Activated CD8-positive, alpha-beta memory T cell treated with anti-CD3 and anti-CD28 coated beads for 48 hours (primary cell): ENCODE data around the gene PRUNE2.

Source experiments
- DNase-seq, 3 experiments: peaks; one replicate each; pipeline ENCODE4 v3.0.0-alpha.2; 2020; ENCODE audit warnings: low read depth in 2 of 3, low spot score in 2 of 3

PRUNE2 gene

GRCh38 chr9:76630916-76631315 lies 275.0 kb downstream of the PRUNE2 start:
- DNase-seq: no peak

DNA sequence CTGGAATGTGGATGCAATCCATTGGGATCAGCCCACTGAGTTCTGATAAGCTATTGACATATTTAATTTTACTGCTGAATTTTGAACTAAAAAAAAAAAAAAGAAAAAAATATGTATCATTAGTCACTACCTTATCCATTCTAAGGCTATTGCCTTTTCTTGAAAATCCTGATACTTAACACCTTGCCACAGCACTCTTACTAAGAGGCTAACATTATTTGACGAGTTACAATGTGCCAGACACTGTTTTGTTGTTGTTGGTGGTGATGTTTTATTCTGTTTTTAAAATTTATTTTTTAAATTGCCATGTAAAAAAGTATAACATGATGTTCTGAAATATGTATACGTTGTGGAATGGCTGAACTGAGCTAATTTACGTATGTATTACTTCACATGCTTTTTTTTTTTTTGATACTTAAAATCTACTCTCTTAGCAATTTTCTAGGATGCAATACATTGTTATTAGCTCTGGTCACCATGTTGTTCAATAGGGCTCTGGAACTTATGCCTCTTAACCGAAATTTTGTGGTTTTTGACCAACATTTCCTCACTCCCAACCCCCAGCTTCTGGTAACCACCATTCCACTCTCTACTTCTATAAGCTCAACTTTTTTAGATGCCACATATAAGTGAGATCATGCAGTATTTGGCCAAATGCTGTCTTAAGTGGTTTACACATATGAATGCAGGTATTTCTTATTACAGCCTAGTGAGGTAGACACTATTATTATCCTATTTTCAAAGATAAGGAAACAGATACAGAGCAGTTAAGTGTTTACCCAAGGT lies 276.5 kb downstream of the PRUNE2 start:
- no peak for DNase-seq

GRCh38 chr9:76628155-76628554 lies 277.8 kb downstream of the PRUNE2 start:
- DNase-seq: no peak

- DNase-seq: no peak
Measured at GRCh38 chr9:76626980-76627379, 278.9 kb downstream of the PRUNE2 start.

GRCh38 chr9:76626141-76626540 lies 279.8 kb downstream of the PRUNE2 start:
- no peak for DNase-seq

DNA sequence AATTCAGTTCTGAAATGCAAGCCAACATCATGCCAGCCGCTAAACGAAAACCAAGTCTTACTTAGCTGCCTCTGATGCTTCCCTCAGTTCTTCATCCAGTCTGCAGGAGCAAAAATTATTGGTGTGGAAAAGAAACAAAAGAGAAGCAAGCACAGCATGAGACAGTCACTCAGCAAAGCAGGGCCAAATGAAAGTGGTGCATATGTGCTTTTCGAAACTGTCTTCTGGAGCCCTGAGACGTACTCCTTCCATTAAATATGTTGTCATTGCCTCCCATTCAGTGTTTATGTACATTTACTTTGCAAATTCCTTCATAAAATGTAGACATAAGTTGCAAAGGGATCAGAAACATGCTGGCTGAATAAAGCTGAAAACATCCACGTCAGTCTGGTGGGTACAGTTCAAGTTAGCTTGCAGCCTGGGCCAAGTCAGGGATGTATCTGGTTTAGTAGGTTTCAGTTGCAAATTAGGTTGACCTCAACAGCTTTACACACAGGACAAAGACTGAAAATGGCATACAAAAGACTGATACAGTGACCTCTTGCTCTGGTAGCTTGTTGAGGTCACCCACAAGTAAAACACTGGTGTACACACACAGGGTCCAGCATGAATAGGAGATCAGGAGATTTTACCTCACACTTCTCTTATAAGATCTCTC lies 281.4 kb downstream of the PRUNE2 start:
- DNase-seq: no peak

GRCh38 chr9:76620996-76621395 lies 284.9 kb downstream of the PRUNE2 start:
- DNase-seq: no peak

- DNase-seq: no peak
Measured at GRCh38 chr9:76620581-76620980, 285.3 kb downstream of the PRUNE2 start.

DNA sequence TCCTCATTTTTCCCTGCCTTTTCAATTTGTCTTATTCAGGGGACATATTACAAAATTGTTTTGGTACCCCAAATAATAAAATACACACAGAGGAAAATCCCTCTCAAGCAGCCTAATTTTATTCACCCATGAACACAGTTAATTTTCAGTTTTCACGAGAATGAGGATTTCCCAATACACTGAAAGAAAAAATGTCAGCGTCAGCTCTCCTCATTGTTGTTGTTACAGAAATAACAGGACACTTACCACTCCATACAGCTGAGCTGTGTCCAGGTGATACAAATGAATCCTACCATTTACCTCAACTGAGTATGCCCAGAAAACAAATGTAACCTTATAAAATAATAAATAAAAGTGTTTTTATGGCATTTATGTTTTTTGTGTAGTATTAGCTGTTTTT lies 286.3 kb downstream of the PRUNE2 start:
- no peak for DNase-seq

- DNase-seq: no peak
Measured at GRCh38 chr9:76619197-76619596, 286.7 kb downstream of the PRUNE2 start.

DNA sequence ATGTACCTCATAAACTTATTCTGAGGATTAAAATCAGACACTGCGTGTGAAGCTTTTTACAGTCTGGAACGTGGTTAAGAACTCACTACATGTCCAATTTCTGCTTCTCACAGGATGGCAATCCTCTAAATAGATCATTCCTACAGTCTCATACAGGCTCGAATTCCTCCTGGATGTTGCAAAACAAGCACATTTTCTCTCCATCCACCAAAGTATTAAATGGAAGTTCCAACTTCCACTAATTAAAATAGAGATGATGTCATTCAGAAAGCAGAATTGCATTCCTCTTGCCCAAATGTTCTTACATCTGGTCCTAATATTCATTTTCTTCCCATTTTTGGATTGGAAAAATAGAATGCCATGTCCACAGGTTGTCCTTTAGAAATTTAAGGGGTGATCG lies 287.2 kb downstream of the PRUNE2 start:
- no peak for DNase-seq

DNA sequence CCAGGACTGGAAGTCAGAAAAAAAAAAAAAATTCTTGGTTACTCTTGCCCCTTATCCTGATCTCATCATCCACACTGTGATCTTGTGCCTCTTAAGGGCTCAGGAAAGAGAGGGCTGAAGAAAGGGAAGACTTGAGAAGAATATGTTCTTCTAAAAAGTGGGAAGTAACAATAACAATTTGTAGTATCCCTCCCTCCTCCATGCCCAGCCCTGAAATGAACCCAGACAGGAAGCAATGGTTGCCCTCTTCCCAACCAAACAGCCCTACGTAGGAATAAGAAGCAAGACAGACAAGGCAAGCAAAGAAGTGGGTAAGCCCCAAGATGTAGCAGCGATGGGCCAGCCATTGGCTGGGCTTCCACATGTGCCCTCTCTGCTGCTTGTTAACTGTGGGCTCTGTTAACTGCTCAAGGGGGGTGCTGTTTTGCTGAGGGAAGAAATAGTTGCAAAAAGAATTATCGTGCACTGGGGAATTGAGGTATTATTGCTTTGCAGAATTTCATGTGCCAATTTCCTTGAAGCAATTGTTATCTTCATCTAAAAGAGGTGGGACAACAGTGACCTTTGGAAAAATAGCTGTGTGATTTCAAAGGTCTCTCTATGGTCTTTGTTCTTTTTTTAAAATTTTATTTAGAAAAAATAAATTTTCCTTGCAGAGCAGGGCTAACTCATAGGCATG lies 288.3 kb downstream of the PRUNE2 start:
- no peak for DNase-seq

GRCh38 chr9:76616780-76617179 lies 289.1 kb downstream of the PRUNE2 start:
- no peak for DNase-seq

DNA sequence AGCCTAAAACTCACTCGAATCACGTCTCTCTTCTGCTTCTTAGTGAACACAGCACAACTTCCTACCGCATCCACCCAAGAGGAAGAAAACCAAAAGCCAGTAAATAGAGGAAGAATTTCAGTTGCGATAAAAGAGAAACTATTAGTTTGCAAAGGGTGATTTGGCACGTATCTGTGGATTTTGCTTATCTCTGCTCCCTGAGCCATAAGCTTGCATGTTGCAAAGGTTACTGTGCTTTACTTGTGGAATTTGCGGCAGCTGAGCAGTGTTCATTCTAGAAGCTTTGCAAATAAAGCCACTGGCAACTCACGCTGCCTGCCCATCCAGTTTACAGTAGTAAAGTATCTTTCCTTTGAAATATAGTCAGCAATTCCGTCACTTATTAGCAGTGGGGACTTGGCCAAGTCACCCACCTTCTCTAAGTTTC lies 290.7 kb downstream of the PRUNE2 start:
- DNase-seq: no peak

DNA sequence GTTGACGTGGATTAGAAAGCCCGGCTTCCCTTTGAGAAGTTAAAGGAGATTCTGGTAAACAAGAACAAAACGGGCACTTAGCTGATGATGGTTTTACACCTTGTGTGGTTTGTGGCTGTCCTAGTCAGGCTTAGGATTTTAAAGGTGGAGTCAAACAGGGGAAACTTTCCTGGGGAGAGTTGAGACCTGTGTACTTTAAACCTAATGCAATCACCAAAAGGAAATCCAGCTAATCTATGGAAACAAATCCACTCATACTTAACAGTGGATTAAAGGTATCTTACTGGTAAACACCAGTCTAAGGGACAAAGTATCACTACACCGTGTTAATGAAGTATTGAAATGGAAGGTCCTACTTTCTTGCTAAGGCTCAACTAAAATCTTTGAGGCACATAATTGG lies 291.9 kb downstream of the PRUNE2 start:
- no peak for DNase-seq

DNA sequence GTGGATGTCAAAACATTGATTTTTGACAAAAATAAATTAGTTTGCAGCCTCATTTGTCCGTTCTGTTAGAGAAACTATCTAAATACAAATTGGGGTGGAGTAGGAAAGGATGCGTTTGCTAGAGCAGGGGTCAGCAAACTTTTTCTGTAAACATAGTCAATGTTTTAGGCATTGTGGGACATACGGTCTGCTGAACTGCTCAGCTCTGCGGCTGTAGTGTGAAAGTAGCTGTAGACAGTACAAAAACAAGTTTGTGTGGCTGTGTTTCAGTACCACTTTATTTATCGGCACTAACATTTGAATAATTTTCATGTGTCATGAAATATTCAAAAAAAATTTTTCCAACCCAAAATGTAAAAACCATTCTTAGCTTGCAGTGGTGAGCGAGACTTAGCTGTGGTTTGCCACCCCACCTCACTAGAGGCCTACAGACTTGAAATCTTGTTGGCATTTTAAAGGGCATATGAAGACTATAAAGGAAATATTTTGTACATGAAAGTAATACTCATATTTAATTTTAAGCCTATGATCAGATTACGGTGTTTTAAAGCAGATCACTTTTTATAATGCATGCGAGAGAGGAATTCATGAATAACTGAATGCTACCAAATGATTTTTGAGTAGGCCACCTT lies 292.6 kb downstream of the PRUNE2 start:
- DNase-seq: no peak

DNA sequence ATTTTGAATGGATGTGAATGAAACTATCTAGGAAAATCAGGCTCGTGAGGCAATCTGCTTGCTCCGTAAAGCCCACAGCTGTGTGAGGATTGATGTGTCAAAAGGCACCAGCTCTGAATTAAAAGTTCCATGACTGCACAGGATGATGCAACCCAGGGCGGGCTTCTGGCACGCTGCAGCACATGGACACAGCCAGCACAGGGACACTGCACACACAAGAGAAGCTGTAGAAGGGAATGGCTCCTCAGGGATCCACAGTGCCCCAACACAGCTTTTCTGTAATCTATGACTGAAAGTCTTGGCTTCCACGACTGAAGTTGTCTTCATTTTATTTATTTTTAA lies 295.9 kb downstream of the PRUNE2 start:
- no peak for DNase-seq

GRCh38 chr9:76609285-76610010 lies 296.5 kb downstream of the PRUNE2 start:
- no peak for DNase-seq

DNA sequence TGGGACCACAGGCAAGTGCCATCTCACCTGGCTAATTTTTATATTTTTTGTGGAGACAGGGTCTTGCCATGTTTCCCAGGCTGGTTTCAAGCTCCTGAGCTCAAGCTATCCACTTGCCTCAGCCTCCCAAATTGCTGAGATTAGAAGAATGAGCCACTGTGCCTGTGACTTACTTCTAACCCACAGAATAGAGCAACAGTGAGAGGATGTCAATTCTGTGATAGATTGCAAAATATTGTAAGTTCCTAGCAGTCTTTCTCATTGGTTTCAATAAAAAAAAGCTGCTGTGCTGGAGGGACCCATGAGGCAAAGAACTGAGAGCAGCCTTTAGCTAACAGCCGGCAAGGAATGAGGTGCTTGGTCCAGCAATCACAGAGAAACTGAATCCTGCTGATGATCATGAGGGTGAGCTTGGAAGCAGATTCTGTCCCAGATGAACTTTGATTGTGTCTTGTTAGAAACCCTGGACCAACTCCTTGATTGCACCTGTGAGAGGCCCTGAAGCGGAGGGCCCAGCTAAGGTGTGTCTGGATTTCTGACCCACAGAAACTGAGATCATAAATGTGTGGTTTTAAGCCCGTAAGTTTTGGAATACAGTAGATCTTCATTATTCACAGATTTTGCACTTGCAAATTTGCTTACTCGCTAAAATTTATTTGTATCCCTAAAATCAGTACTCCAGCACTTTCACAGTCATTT lies 297.2 kb downstream of the PRUNE2 start:
- DNase-seq: no peak

DNA sequence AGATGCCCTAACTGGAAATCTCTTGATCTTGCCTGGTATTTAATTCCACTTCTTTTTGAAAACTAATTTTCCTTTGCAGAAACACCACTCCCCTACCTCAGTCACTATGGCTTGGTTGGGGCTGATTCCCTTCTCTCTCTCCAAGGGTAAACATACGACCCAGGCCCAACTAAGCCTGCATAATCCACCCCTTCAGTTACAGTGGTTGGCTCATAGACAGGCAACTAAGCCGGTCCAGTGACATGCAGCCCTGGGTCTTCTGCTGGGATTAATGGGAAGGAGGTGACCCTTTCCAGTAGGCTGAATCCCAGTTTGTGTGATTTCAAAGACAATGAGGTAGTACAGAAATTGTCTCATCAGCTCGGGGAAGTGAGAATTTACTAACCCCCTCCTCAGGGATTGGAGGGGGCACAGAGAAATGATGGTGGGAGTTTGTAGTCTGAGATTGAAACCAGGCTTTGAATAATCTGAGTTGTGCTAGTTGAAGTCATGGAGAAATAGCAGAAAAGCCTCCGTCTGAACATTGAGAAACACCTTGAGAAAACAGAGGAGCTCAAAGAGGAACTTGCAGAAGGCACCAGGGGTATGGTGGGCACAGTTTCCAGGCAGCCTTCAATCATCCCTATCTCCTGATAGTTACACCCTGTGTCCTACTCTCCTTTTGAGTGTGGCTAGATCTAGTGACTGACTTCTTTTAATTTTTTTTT lies 298.0 kb downstream of the PRUNE2 start:
- DNase-seq: no peak
